HG03442 (cell line): ENCODE results near the gene MAP3K20.
"Not testable (repeated sequence)": the region's sequence is repeated elsewhere in the genome, so short reads cannot be mapped to it uniquely, and the experiment has no call there.

Experiments
- ATAC-seq: cut with Tn5 transposase; IDR thresholded peaks from one replicate; pipeline ENCODE4 v1.9.1; 2021; ENCODE audit warnings: mild to moderate bottlenecking, moderate library complexity; ENCODE audit not compliant: unreplicated experiment

Gene MAP3K20

DNA sequence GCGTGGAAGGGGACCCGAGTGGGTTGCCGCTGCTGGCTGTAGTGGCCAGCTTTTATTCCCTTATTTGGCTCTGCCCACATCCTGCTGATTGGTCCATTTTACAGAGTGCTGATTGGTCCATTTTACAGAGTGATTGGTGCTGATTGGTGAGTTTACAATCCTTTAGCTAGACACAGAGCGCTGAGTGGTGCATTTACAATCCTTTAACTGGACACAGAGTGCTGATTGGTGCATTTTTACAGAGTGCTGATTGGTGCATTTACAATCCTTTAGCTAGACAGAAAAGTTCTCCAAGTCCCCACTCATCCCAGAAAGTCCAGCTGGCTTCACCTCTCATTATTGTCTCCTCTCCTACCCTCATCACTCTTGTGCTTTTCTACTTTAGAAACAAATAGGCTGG is 225.9 kb downstream of the MAP3K20 start:
- not testable (repeated sequence) for ATAC-seq

DNA sequence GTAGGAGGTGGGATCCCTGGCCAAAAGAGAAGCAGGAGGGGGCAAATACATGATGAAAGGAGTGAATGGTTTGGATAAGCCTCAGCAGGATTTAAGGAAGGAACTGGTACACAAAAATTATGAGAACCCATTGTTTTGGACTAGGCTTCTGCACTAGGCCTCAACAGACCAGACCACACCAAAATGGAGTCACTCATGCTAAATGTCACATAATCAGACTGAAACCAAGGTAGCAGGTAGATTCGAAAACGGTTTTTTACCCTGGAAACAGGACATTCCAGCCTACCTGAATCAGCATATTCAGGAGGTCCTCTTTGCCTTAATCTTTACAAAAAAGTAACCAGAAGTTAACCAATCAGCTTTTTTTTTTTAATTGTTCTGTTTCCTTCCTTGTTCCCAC is 229.7 kb downstream of the MAP3K20 start:
- no peak for ATAC-seq

DNA sequence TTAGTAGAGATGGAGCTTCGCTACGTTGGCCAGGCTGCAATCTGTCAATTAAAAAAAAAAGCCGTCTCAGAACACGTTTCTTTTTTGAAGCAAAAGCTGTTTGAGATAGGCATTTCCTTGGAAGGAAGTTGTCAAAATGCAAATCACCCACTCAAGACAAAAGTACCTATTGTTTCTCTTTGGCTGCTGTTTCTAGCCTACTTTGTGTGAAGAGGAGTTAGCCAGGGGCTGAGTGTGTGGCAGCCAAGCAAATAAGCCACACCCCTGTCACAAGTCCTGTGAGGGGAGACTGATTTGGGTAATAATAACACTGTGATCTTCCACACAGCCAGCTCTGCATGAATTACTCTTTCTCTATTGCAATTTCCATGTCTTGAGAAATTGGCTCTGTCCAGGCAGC is 231.6 kb downstream of the MAP3K20 start:
- peak; percentile 89 for ATAC-seq

DNA sequence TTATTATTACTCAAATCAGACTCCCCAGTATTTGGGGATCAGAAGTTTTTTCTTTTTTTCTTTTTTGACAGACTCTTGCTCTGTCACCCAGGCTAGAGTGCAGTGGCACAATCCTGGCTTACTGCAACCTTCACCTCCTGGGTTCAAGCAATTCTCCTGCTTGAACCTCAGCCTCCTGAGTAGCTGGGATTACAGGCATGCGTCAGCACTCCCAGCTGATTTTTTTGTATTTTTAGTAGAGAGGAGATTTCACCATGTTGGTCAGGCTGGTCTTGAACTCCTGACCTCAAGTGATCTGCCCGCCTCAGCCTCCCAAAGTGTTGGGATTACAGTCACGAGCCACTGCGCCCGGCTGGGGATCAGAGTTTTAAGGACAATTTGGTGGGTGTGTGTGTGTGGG is 233.7 kb downstream of the MAP3K20 start:
- not testable (repeated sequence) for ATAC-seq

DNA sequence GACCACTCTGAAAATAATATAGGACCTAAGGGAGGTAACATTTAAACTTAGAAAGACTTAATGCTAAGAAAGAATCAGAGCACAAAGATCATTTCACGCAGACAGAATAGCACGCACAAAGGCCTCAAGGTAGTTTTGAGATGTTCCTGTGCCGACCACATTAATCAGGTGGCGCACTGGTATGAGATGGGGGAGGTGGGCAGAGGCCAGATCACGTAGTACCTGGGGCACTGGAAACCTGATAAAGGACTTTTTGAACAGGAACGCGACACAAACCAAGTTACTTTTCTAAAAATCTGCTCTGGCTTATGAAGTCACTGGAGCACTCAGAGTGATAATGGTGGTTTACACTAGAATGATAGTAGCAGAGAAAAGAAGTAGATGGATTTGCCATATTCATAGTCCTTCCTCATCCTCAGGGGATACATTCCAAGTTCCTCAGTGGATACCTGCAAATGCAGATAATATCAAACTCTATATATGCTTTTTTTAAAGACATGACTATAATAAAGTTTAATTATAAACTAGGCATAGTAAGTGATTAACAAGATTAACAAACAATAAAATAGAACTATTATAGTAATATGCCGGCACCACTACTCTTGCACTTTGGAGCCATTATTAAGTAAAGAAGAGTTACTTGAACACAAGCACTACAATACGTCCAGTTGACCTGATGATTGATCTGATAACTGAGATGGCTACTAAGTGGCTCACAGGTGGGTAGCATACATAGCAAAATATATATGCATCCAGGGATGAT is 236.4 kb downstream of the MAP3K20 start:
- ATAC-seq, result no peak
